Heart left ventricle (tissue), 16 donors: ENCODE measurements around the gene CLCA1. TPM values are rescaled to one million over a fixed set of nuclear protein-coding genes. Genes with fewer than 3 reads are reported as not detected.

Experiments
- ATAC-seq, 4 donors: fragments of 200-7000 bp; cut with Tn5 transposase; one replicate each; pipeline ENCODE4 v1.9.1; 2020 to 2022; ENCODE audit warnings: moderate library complexity in 4 of 4, mild to moderate bottlenecking in 3 of 4, moderate number of reproducible peaks in 1 of 4
- DNase-seq, 5 donors: peaks; one replicate each; pipeline ENCODE4 v3.0.0-alpha.2; 2020
- H3K27ac ChIP-seq, 12 donors: fragments of 200-600 bp; sonication (generic) in 4 of 12; one replicate each; pipeline versions ENCODE4 v1.5.0 to v1.8.0; 2016 to 2022; ENCODE audit warnings: mild to moderate bottlenecking in 2 of 12
- H3K27me3 ChIP-seq, 9 donors: fragments of 200-600 bp; sonication (generic) in 2 of 9; one replicate each; pipeline versions ENCODE4 v1.5.1 to v1.8.0; 2016 to 2022; ENCODE audit warnings: mild to moderate bottlenecking in 3 of 9
- H3K36me3 ChIP-seq, 9 donors: fragments of 200-600 bp; sonication (generic) in 2 of 9; one replicate each; pipeline versions ENCODE4 v1.5.0 to v1.8.0; 2018 to 2022; ENCODE audit warnings: mild to moderate bottlenecking in 2 of 9
- H3K4me1 ChIP-seq, 12 donors: fragments of 200-600 bp; sonication (generic) in 4 of 12; one replicate each; pipeline versions ENCODE4 v1.5.0 to v1.8.0; 2016 to 2022; ENCODE audit warnings: mild to moderate bottlenecking in 3 of 12
- H3K4me3 ChIP-seq, 12 donors: fragments of 200-600 bp; sonication (generic) in 4 of 12; one replicate each; pipeline versions ENCODE4 v1.5.0 to v1.8.0; 2017 to 2022; ENCODE audit warnings: mild to moderate bottlenecking in 9 of 12, moderate library complexity in 4 of 12
- H3K9me3 ChIP-seq, 12 donors: fragments of 200-600 bp; sonication (generic) in 4 of 12; one replicate each; pipeline versions ENCODE4 v1.5.0 to v1.8.0; 2016 to 2022; ENCODE audit warnings: mild to moderate bottlenecking in 1 of 12
- CTCF ChIP-seq, 12 donors: fragments of 200-600 bp; sonication (generic) in 4 of 12; IDR thresholded peaks; one replicate each; pipeline versions ENCODE4 v1.5.0 to v1.8.0; 2018 to 2022; ENCODE audit warnings: antibody characterized with exemption in 12 of 12, mild to moderate bottlenecking in 5 of 12
- POLR2A ChIP-seq, 2 donors: fragments of 450-650 bp; IDR thresholded peaks; one replicate each; pipeline ENCODE4 v1.6.1; 2017; ENCODE audit warnings: antibody characterized with exemption in 2 of 2, mild to moderate bottlenecking in 2 of 2, moderate library complexity in 2 of 2
- WGBS, 4 donors: extraction: QIAGEN DNeasy Blood & Tissue Kit in 2 of 4; methylation state at CpG; one replicate each; pipeline versions ENCODE4 v1.1.5 to v1.1.7; 2013 to 2018; 5-methylcytosine and 5-hydroxymethylcytosine counted together
- intact Hi-C, 10 donors: fragments of 100-400 bp; cut with DNase I; formaldehyde crosslinking; loops; one replicate each; pipeline versions ENCODE4 v1.11.1 to v1.14.2; 2022
- polyA plus RNA-seq, 2 donors: library from polyadenylated mRNA; stranded (reverse); fragments of 200-250 nt; gene quantifications; one replicate each; pipeline ENCODE4 v1.2.3, GENCODE V29; 2013
- total RNA-seq, 9 donors: library from RNA; depleted of rRNA in 2 of 9; stranded (reverse); fragments of >200 nt in 2 of 9; fragmentation: NEBNext Ultra II Directional in 3 of 9; extraction: Animal tissue kit (Norgen Biotek cat#: 25700) in 3 of 9; gene quantifications; one replicate each; pipeline versions ENCODE4 v1.1.0 to v1.2.4, GENCODE V29; 2016 to 2023
- donor health status: ischemic (EF 13 %, LVEDD 7.1; RV severe dilation, severe dysfunction).
- donor health status: healthy with polysubstance abuse.
- donor health status: DM: no; HTN: yes; CAD: no.
- donor health status: DM: no; HTN: no; CAD: no.
- donor health status: ischemic (EF 25% LVEDD 6.9; RV normal size, moderate dysfunction).
- donor health status: ischemic (EF 25% LVEDD 5.7; RV mildly dilated, moderate dysfunction).
- donor health status: healthy.
- donor health status: DM: yes; HTN: yes; CAD: no.
- donor health status: ischemic (EF 35%, LVEDD 5.7; RV mildly dilated, moderate dysfunction).
- donor health status: nonischemic (EF 11% LVEDD 7.7; RV severe dilation, severe dysfunction).
- donor health status: DM: yes; HTN: yes; CAD: no.
- donor health status: PGD.
- donor health status: ischemic (EF 29% LVEDD 5.4; RV normal size, mild dysfunction).
- donor health status: nonischemic (EF 23%, LVEDD 6.1; RV moderate dilation, normal function).

The CLCA1 gene
- total and polyA plus RNA-seq, 11 donors: 0.06 to 0.07 TPM; not detected in 9

- no peak overlapping the region for H3K4me3 ChIP-seq
- no peaks in the 10 kb centered on the region for H3K36me3 ChIP-seq
- H3K4me1 ChIP-seq: no peaks in the 10 kb centered on the region
- intact Hi-C loops: no loop called here
- ATAC-seq (no peak), DNase-seq (no peak)
- peaks cover 0 to 5% (median 0%) of the 10 kb centered on the region in 12 donors for H3K9me3 ChIP-seq
- WGBS, 4 donors: 84 to 91% (median 87%) methylated on average over 4 of the region's 4 CpGs
- peaks cover 0 to 3% (median 0%) of the 10 kb centered on the region in 9 donors for H3K27me3 ChIP-seq
- TF ChIP-seq CTCF (IDR thresholded peaks at IDR 0.05) (no peak), POLR2A (IDR thresholded peaks at IDR 0.05) (no peak)
- H3K27ac ChIP-seq: no peak overlapping the region
Measured at GRCh38 chr1:86520789-86521521, 52.2 kb downstream of the CLCA1 start.

- DNase-seq (no peak), ATAC-seq (no peak)
- Histone ChIP-seq H3K27ac (no peak overlapping the region), H3K4me3 (no peak overlapping the region), H3K9me3 (peaks cover 0 to 5% (median 0%) of the 10 kb centered on the region in 12 donors), H3K36me3 (no peaks in the 10 kb centered on the region), H3K4me1 (no peaks in the 10 kb centered on the region), H3K27me3 (peaks cover 0 to 3% (median 0%) of the 10 kb centered on the region in 9 donors)
- intact Hi-C loops: no loop called here
- WGBS, 4 donors: 68 to 83% (median 71%) methylated on average over 2 of the region's 2 CpGs
- TF ChIP-seq POLR2A (IDR thresholded peaks at IDR 0.05) (no peak), CTCF (IDR thresholded peaks at IDR 0.05) (no peak)
Measured at GRCh38 chr1:86521522-86521891, 52.8 kb downstream of the CLCA1 start.

GRCh38 chr1:86522240-86522639, 53.5 kb downstream of the CLCA1 start:
- intact Hi-C loops: no loop called here

More at GRCh38 chr1:86522240-86522639, 53.5 kb downstream of the CLCA1 start:
- no peaks in the 10 kb centered on the region for H3K36me3 ChIP-seq
- peaks cover 0 to 3% (median 0%) of the 10 kb centered on the region in 9 donors for H3K27me3 ChIP-seq
- H3K4me1 ChIP-seq: no peaks in the 10 kb centered on the region
- 61 to 72% (median 69%) methylated on average over 3 of the region's 3 CpGs for WGBS, 4 donors
- no peak for DNase-seq
- ATAC-seq: no peak
- peaks cover 0 to 5% (median 0%) of the 10 kb centered on the region in 12 donors for H3K9me3 ChIP-seq
- TF ChIP-seq CTCF (IDR thresholded peaks at IDR 0.05) (no peak), POLR2A (IDR thresholded peaks at IDR 0.05) (no peak)
- no peak overlapping the region for H3K27ac ChIP-seq
- H3K4me3 ChIP-seq: no peak overlapping the region
